ENCODE measurements around the gene SIPA1L3.

Gene SIPA1L3

DNA sequence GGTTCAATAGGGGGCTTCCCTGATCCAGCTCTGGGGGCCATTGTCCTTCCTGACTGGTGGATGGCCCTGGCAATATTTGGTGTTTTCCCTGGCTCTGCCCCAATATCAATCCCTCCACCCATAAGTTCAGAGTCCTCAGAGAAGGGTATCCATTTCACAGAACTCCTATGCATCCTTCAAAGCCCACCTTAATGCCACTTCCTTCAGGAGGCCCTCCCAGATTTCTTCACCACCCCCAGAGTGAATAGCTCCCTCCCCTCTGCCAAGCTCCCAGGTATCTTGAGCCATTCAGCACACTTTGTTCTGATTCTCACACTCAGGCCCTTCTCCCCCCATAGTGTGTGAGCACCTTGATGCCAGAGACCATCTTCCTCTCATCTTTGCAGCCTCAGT lies 343.4 kb downstream of the SIPA1L3 start:
- no peak overlapping the region for H3K27ac ChIP-seq
- TF ChIP-seq ZFX (IDR thresholded peaks at IDR 0.05), result no peak
- TF ChIP-seq, protein P1, sequence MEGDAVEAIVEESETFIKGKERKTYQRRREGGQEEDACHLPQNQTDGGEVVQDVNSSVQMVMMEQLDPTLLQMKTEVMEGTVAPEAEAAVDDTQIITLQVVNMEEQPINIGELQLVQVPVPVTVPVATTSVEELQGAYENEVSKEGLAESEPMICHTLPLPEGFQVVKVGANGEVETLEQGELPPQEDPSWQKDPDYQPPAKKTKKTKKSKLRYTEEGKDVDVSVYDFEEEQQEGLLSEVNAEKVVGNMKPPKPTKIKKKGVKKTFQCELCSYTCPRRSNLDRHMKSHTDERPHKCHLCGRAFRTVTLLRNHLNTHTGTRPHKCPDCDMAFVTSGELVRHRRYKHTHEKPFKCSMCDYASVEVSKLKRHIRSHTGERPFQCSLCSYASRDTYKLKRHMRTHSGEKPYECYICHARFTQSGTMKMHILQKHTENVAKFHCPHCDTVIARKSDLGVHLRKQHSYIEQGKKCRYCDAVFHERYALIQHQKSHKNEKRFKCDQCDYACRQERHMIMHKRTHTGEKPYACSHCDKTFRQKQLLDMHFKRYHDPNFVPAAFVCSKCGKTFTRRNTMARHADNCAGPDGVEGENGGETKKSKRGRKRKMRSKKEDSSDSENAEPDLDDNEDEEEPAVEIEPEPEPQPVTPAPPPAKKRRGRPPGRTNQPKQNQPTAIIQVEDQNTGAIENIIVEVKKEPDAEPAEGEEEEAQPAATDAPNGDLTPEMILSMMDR (conservative IDR thresholded peaks at IDR 0.05), result no peak

DNA sequence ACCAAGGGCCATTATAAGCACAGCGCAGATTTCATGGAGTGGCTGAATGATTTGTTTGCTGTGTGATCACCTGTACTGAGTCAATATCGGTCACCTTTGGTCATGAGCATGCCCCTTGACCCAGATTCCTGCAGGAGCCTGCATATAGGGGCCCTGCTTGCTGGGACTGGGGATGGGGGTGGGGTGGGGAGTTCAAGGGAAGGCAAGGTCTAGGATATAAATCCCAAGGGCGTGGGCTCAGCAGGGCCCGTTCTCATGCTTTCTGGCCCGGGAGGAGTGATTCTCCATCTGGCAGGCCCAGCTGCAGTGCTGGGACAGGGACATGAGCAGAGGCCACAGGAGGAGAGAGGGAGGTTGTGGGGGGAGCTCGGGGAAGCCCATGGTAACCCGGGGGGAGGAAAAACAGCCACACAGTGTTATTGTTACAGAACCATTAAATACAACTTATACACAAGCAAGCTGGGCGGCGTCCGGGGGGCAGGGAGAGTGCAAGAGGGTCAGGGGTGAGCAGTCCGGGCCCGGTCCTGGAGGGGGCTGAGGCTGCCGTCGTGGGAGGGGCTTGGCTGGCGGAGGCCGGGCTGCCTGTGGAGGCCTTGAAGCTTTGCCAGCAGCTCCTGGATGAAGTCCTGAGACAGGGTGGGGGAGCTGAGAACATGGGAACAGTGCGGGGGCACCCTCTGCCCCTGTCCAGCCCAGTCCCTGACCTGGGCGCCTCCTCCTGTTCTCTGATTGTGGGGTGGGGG lies 344.0 kb downstream of the SIPA1L3 start:
- TF ChIP-seq ZFX (IDR thresholded peaks at IDR 0.05), result no peak
- TF ChIP-seq, protein P1 (conservative IDR thresholded peaks at IDR 0.05), result no peak
- no peak overlapping the region for H3K27ac ChIP-seq

DNA sequence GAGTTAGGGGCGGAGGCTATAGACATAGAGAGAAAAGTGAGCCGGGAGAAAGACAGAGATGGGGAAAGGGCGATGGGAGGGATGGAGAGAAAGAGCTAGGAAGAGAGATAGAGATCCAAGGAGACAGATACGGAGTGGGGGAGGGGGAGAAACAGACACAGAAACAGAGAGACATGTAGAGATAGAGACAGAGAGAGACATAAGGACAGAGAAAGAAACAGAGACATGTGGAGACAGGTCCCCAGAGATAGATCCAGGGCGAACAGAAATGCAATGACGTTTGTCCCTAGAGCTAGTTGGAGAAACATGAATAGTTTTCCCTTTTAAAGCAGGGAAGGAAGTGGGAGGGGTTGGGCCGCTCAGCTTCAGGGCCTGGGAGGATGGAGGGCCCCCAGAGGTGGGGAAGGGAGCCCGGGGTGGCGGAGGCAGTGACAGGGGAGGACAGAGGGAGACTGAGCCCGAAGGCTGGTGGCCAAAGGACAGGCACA lies 344.6 kb downstream of the SIPA1L3 start:
- H3K27ac ChIP-seq, result no peak overlapping the region
- no peak for TF ChIP-seq ZFX (IDR thresholded peaks at IDR 0.05)
- TF ChIP-seq, protein P1 (conservative IDR thresholded peaks at IDR 0.05), result no peak

DNA sequence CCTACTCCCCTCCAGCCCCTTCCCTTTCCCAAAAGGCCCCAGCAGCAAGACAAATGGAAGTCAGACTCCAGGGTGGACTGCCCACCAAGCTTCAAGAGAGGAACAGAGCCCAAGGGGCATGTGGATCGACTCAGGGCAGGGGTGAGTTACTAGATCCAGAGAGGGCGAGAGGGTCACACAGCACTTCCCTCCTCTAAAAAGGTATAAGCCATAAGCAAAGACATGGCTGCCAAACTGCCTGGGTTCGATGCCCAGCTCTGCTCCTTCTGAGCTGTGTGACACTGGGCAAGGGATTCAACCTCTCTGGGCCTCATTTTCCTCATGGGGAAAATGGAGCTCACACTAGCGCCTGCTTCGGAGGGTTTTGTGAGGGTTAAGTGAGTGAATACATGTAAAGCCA lies 345.4 kb downstream of the SIPA1L3 start:
- TF ChIP-seq, protein P1 (conservative IDR thresholded peaks at IDR 0.05), result no peak
- TF ChIP-seq ZFX (IDR thresholded peaks at IDR 0.05), result no peak
- H3K27ac ChIP-seq, result no peak overlapping the region

DNA sequence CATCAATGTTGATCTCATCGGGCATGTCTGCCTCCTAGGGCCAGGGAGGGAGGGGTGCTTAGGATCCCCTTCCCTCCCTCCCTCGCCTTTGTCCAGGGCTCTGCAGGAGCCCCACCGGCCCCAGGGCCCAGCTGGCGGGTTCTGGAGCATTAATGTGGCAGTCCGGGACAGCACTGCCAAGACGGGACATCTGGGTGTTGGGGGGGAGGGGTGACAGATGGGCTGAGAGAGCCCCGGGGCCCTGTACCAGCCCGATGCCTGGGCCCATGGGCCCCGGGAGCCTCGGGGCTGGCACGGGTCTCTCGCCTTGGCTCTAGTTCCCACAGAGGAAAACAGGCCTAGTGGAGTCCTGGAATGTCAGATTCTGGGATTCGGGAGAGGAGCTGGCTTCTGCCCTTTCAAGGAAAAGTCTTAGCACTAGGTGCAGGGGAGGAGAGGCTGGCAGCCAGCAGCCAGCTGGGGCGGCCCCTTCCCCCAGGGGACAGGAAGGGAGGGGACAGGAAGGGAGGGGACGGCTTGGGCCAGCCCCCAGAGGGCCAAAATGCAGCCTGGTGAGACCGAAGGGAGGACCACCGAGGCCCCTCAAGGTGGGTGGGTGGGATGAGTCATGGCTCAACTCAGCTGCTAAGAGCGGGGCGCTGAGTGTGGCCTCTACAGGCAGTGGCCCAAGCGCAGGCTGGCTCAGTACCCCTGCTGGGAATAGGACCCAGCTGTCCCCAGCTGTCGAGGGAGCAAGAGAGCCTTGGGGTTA lies 346.1 kb downstream of the SIPA1L3 start:
- TF ChIP-seq, protein P1 (conservative IDR thresholded peaks at IDR 0.05), result no peak
- TF ChIP-seq ZFX (IDR thresholded peaks at IDR 0.05), result no peak
- H3K27ac ChIP-seq, result no peak overlapping the region

DNA sequence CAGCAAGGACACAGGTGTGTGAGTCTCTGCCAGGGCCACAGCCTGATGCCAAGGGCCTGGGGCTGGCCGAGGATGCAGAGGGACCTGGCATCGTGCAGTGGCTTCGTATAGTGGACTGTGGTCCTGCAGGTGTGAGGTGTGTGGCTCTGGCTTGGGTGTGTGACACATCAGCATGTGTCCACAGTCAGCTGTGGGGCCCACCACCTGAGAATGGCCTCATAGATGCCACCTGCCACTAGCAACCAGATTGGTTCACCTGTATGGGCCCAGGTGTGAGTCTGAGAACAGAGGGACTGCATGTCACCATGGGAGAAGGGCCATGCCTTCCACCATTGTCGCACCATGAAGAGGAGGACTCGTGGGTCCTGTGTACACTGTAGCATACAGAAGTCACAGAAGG lies 346.8 kb downstream of the SIPA1L3 start:
- TF ChIP-seq, protein P1 (conservative IDR thresholded peaks at IDR 0.05), result no peak
- no peak for TF ChIP-seq ZFX (IDR thresholded peaks at IDR 0.05)
- no peak overlapping the region for H3K27ac ChIP-seq

DNA sequence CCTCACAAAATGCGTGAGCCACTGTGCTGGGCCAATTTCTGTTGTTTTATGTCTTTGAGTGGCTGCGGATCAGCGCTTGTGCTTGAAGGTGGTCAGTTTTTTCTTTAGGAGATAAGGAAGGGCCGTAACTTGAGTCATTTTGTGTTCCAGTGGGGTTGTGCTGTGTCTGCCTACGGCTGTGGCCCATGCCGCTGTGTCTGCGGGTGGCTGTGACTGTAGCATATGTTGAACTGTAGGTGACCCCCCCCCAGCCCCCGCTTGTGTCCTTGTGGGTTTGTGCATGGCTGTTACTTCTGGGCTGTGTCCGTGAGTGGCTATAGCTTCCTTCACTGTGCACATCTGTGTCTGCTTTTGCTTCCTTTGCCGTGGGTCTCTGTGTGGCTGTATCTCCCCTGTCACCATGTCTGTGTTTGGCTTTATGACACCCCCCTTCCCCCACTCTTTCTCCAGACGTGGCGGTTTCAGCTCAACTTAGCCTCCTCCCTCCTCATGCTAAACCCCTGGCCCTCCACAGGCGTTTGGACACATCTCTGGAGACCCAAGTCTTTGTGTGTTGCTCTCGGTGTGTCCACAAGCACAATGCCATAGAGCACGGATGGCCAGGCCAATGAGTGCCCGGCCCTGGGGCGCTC lies 348.5 kb downstream of the SIPA1L3 start:
- no peak for TF ChIP-seq ZFX (IDR thresholded peaks at IDR 0.05)
- TF ChIP-seq, protein P1 (conservative IDR thresholded peaks at IDR 0.05), result no peak
- H3K27ac ChIP-seq, result no peak overlapping the region

Data from C4-2B (cell line).